Upper lobe of left lung (tissue), 4 donors: Measurements from ENCODE around the gene CHRM3.

Experiments used
- CTCF ChIP-seq, 6 experiments: fragments of 450-650 bp in 4 of 6; fragments of 200-600 bp in 2 of 6; sonication (generic) in 2 of 6; IDR thresholded peaks; one replicate each; pipeline ENCODE4 v1.5.1; 2016 to 2019; ENCODE audit warnings: antibody characterized with exemption in 6 of 6
- EP300 ChIP-seq, 4 donors: sonication (generic); formaldehyde crosslinking; IDR thresholded peaks; one replicate each; pipeline ENCODE4 v1.5.1; 2017; ENCODE audit warnings: antibody characterized with exemption in 4 of 4, control low read depth in 2 of 4
- POLR2AphosphoS5 ChIP-seq, 2 donors: sonication (generic); formaldehyde crosslinking; IDR thresholded peaks; one replicate each; pipeline ENCODE4 v1.5.1; 2017; ENCODE audit warnings: antibody characterized with exemption in 2 of 2

- TF ChIP-seq CTCF (IDR thresholded peaks at IDR 0.05): no peak
- no peak for TF ChIP-seq POLR2AphosphoS5 (IDR thresholded peaks at IDR 0.05)
- TF ChIP-seq EP300 (IDR thresholded peaks at IDR 0.05): no peak
These were observed 1.8 kb downstream of the CHRM3 start for GRCh38 chr1:239388159-239388485.
